Measurements from ENCODE around the gene SLIRP.
"Not testable (repeated sequence)": the region's sequence is repeated elsewhere in the genome, so short reads cannot be mapped to it uniquely, and the experiment has no call there.

The SLIRP gene

DNA sequence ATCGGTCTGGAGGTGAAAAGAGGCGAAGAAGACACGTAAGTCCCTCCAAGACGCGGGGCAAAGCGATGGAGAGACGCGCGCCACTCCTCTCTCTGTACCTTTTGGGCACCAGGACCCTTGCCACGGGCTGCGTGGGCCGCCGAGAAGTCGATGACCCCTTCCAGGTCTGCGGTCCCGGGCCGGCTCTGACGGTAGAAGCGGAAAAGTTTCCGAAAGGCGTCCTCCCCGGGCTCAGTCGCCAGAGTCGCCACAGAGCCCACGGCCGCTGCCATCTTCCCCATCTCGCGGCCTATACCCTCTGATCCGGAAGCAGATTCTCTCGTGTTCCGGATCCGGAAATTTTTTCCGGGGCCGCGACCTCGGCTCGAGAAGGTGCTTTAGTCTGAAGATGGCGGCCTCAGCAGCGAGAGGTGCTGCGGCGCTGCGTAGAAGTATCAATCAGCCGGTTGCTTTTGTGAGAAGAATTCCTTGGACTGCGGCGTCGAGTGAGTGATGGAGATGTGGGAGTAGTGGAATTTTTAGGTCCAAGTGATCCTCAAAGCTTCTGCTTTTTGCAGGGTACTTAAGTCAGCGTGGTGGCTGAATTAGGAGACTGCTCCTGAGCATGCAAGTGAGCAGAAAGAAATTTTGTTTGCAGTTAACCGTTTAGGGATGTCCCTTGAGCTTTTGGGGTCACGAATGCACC lies at the start of gene SLIRP, which contains the start of gene ALKBH1:
SLIRP (plus strand) TSS at position 380 of the 685 bp plus-strand sequence; CDS start at position 389, 9 bp downstream.
ALKBH1 (minus strand) TSS at position 300 of the 685 bp plus-strand sequence; CDS start at position 281, 19 bp downstream.
- DNase-seq, result peak; percentile 93

DNA sequence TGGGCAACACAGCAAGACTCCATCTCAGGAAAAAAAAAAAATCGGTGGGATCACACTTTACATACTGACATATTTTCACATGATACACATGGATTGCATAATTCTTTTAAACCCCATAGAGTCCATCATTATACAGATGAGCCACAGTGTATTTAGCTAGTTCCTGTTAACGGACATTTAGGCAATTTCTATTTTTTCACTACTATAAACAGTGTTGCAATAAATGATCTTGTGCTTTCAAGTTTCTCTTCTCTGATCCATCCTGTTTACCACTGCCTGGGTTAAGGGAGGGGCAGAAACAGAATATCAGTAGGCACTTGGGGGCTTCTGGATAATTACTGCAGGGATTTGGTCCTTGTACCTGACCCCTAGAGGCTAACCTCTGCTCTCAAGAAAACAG lies 48.1 kb upstream of the SLIRP start:
- DNase-seq, result no peak

DNA sequence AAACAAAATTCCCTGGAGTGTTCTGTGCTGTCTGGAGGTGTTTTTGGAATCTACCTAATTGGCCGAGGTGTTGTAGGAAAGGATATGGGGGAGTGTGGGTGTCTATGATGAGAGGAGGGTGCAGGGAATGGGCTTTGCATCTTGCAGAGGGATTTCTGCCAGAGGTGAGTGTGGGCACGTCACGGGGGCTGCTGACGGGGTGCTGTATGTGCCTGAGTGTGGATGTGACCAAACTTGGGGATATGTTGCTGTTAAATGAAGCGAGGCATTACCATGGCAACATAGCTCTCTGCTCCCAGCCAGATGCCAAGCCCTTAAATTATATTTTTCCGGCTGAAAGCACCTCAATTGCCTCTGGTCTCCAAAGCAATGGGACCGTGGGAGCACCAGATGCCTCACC lies 47.1 kb upstream of the SLIRP start:
- no peak for DNase-seq

DNA sequence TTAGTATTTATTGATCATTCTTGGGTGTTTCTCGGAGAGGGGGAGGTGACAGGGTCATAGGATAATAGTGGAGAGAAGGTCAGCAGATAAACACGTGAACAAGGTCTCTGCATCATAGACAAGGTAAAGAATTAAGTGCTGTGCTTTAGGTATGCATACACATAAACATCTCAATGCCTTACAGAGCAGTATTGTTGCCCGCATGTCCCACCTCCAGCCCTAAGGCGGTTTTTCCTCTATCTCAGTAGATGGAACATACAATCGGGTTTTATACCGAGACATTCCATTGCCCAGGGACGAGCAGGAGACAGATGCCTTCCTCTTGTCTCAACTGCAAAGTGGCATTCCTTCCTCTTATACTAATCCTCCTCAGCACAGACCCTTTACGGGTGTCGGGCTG lies 46.3 kb upstream of the SLIRP start:
- DNase-seq, result not testable (repeated sequence)

DNA sequence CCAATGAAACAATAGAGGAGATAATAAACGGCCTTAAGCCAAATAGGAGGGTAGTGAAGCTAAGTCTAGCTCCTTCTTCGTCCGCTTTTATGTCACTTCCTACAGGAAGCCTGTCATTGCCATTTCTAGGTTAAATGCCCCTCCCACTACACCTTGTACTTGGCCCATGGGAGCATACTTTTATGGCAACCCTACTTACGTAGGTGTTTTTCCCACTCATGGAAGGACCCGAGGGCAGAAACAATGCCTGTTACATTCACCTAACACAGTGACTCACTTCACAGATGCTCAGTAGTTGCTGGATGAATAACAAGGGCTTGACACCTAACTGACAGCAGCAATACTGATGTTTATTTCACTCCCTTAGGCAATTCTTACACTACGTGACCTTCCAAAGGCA lies 44.6 kb upstream of the SLIRP start:
- no peak for DNase-seq

DNA sequence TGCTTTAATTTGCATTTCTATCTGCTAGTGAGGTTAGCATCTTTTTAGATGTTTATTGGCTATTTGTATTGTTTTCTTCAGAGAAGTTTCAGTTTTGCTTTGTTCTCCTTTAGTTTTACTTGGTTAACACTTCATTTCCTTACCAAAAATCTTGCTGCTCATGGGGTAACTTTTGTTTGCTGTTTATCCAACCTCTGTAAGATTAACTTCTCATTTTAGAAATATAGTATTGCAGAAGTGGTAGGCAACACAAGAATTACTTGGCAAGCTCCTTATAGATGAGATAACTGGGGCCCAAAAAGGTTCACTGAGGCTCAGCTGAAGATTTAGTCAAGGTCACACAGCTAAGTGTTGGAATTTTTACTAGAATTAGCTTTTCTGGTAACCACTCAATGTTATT lies 40.6 kb upstream of the SLIRP start:
- no peak for DNase-seq

DNA sequence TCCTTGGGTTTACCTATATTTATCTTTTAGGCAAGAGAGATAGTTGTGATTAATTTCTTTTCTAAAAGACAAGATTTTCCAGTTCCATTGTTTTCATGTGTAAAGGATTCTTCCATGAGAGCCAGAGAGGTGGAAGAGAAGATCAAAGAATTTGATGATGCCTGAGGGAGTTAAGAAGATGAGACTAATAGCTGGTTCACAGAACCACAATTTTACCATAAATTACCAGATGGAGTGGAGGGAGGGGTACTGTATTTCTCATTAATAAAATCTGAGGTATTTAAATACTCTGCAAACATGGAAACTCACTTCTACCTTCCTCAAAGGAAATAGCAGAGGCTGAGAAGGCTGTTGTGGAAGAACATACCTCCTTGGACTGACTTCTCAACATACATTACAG lies 34.7 kb upstream of the SLIRP start:
- DNase-seq, result no peak

DNA sequence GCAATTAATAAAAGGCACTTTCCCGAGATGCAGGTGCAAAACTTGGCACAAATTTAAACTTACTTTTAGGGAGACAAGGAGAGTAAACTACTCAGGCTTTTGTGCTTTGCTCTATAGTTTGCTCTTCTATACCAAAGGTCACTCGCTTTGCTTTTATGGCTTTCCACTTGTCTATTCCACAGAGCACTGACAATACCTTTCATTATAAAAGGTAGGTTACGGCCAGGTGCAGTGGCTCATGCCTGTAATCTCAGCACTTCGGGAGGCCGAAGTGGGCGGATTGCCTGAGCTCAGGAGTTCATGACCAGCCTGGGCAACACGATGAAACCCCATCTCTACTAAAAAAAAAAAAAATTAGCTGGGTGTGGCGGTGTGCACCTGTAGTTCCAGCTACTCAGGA lies 33.0 kb upstream of the SLIRP start:
- no peak for DNase-seq

DNA sequence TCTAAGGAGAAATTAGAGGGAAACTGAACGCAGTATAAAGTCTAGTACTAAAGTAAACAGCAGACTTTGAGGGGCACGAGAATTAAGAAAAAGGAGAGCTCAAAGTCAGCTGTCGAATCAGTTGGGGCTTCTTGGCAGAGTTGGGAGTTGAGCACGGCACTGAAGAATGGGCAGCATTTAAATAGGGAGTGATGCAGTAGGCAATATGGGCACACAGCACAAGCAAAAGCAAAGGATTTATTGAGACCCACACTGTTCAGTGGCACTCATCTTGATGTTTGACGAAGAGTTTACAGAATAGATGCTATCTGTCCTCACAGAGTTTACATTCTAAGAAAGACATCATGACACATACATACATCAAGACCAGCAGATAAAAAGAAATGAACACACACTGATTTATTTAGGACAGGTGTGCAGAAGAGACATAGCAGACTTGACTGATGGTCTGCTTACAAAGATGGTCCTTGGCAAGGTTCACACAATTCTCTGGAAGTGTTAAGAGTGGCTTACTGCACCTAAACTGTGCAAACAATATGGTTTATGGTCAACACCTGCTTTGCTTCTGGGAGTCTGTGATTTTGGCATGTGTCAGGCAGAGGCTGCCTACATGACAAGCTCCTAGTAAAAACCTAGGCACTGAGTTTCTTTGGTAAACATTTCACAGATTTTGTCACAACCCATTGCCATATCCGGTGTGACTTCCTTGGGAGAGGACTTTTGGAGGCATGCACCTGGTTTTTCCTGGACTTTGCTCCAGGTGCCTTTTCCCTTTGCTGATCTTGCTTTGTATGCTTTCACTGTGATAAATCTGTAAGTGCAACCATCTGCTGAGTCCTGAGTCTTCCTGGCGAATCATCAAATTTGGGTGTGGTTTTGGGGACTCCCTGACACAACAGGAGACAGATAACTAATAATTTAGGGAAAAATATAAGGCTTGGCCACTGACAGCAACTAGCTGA lies 26.4 kb upstream of the SLIRP start:
- no peak for DNase-seq

DNA sequence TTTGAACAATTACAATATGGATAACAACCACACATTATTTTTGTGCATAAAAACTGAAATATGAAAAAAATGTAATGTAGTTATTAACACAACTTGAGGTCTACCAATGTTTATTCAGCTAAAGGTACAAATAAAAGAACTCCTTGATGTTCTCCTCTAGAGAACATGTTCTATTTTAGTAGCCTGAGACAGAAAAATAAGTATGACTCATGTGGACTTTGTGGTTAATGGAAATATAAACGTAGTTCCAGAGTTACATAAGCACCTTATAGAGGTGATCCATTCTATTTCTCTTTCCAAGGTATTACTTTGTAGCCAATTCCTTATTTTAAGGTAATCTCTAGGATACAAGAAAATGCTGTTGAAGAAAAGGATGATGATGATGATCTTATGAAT lies 25.7 kb upstream of the SLIRP start:
- no peak for DNase-seq

DNA sequence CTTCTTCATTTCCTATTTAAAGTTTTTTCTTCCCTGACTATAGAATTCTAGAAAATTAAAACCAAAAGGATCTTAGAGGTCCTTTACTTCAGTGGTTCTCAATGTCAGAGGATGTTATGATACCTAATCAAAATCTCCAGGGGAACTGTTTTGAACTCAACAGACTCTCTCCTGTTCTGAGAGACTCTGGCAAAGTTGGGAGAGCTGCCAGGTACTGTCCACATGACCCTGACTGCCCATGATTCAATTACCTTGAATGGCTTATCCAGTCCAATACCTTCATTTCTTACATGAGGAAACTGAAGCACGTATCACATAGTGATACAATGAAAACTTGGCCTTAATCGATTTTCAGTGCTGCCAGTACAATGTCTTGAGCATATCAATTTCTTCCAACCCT lies 16.6 kb upstream of the SLIRP start:
- no peak for DNase-seq

DNA sequence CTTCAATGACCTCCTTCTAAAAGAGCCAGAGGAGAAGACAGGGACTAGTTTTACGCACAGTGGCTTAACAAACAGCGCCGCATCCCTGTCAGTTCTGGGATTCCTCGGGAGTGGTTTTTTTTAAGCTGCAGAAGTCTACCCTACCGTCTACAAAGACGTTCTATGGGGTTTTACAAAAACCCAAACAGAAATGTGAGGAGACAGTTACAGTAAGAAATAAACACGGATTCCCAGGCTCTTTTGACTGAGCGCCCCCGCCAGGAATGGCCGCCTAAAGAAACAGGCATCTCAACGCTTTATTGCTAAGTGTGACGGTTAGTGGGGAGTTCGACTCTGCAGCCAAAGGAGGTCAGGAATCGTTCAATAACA lies 564 bp upstream of the SLIRP start:
- DNase-seq, result peak; percentile 26

DNA sequence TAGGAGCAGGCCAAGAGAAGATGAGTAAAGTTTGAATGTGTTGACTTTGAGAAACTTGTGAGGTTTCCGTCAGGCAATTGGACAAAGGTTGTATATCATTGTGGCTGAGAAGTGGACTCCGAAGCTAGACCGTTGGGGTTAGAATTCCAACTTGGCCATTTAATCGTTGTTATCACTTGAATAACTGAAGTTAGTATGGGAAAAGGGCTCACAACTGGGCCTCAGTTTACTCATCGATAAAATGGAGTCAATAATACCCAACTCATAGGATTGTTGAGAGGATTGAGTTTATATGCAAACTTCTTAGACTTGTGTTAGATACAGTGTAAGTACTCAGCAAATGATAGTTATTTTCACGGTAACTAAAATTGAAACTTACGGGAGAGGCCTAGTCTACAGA lies 846 bp downstream of the SLIRP start:
- DNase-seq, result no peak

DNA sequence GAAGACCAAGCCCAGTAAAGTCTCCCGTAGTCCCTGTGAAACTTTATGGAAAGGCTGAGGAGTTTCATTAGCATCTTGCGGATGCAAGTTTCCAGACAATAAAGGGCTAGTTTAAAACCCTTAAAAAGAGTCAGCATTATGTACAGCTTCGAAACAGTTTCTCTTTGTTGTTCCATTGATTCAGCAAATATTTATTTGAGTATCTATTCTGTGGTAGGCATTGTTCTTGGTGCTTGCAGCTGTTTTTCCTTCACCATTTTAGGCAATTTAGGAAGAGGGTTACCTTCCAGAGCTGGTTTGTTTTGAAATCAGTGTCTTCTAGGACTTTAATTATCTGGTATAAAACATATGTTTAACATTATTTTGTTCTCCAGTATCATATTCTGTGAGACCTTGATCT lies 1.5 kb downstream of the SLIRP start:
- no peak for DNase-seq

DNA sequence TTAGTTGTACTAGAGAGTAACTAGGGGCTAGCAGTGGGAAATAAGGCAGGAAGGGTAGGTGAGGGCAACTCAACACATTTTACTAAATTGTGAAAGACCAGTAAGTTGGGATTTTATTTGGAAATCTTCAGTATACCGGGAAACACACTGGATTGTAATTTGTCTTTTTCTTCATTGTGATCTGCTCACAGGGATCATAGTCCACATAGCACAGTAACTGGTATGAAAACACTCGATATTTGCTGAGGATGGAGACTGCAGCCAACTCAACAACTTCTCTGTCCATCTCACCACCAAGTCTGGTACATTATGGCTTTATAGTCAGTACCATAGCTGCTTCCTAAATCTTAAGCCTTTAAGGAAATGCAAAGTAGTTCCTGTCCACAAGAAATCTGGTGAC lies 2.5 kb downstream of the SLIRP start:
- no peak for DNase-seq

DNA sequence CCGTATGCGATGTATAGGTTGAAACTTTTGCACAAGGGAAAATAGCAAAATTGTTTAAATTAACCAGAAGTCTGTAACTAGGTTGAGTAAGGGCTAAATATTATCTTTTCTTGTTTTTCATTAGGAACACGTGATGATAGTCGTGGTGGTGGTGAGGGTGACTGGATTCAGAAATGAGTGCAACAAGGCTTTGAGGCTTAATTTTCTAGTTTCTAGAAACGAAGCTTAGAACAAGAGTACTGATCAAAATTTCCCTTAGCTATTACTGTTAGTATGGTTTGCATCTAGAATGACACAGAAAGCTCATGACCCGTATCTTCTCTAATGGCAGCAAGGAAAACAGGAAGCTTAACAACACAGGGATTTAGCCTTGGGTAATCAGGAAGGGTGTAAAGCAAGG lies 7.0 kb downstream of the SLIRP start:
- DNase-seq, result no peak

DNA sequence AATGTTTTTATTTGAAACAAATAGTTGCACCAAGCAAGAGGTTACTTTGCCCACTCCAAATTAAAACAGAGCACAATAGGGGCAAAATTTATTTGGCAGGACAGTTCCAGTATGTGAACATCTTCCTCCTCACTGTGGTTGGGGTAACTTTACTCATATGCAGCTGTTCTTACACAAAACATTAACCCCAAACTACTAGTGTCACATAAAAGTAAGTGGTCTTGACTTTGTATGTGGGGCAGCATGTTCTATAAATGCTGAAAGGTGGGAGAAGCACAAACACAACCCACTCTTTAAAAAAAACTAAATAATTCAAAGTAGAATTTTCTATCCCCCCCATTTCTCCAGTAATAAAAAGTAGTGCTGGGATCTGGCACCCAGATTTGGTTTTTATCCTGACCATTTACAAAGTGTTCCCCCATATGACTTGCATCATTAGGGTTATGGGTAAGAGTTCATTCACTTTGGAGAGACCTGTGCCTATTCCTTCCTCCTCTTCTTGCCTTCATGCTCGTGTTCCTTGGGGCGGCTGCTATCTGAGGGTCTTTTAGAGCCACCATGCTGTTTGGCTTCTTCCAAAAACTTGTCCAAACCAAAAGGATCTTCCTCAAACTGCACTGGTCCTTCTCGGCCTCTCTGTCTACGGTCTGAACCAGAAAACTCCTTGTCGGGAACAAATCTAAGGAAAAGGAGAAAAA lies 9.9 kb downstream of the SLIRP start:
- no peak for DNase-seq

DNA sequence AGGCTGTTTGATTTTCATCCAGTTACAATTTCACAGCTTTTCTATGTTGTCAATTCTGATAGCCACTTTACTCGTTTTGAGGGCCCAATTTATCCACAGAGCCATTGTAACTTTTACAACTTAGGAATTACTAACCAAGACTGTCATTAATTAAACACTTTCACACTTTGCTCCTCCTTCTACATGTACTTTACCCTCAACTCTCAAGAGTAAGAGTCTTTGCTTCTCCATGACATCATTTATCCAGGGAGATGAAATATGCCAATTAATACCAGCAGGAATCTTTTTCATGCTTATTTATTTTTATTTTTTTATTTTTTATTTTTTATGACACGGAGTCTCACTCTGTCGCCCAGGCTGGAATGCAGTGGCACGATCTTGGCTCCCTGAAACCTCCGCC lies 13.5 kb downstream of the SLIRP start:
- DNase-seq, result no peak

DNA sequence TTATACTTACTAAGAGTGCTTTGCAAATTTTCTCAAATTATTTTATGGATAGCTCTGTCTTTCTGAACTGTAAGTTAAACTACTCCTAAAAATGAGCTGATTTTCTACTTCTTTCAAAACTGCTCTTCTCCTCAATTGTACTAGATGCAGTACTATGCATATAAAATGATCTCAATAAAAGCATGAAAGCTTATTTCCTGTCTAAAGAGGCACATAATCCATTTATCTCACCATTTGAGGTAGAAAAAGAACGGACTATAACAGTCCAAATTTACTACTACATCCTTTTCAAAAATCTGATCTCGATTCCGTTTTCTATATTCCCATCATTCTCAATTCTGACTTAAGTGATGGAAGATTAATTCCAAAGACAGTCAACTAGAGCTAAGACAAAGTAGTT lies 14.4 kb downstream of the SLIRP start:
- DNase-seq, result no peak

DNA sequence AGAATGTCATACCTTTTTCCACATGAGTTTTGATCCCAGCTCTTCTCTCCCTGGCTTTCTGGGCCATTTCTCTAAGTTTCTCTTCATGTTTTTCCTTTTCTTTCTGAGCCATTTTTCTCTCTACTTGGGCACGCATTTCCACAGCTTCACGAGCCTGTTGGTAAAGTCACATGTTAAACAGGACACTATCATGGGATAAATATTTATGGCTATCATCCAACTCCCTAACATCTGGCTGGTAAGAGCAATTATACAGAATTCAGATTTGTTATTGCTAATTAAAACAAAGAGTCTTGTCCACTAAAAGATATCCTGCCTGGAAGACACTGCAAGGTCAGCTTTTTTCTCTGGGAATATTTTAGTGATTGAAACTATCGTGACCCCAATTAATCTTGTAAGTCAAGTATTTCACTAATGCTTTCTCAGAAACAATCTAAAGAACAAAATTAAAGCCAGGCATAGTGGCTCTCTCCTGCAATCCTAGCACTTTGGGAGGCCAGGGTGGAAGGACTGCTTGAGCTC lies 23.1 kb downstream of the SLIRP start:
- DNase-seq, result no peak

DNA sequence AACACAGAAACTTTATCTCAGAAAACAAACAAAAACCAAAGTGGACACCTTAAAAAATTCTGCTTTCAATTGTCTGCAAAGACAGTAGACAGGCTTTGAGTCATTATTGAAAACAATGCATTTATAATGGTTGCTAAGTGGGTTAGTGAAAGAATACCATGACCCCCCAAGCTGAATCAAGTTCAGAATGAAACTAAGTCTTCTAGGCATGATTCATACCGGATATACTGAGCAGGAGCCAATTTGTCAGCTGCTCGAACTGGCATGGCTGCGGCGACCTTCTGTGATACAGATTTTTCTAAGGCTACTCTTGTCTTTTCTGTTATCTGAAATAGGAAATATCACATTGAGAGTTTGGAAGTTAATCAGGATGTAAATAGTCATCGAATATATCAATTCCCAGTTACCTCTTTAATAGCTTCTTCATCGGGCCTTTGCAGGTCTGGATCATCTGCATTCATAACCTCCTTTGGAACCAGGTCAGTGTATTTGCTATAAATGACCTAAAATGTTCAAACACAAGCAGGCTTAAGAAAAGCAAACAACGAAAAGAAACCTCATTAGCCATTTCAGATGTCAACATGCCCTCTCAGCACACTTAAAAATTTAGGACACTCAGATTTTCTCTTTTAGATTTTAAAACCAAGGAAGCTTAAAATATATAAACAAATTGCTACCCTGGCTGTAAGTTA lies 30.8 kb downstream of the SLIRP start:
- no peak for DNase-seq

DNA sequence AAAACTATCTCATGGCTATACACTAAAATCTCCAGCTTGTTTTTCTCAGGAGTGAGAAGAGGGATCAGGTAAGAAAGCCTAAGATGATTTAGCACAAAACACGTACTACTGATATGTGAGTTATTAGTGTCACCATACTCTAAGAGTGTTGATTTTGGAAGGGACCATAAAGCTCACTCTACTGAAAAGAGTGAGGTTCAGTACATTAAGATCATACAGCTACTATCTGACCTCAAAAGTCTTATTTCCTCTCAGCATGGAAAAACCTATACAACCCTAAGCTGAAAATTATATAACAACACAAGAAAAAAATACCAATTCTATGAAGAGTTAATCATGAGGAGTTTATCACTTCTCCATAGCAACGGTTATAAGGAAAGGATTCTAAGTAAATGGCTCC lies 33.5 kb downstream of the SLIRP start:
- no peak for DNase-seq

Data from femur (tissue), 1 donor.